ENCODE results near the gene THAP5. TPM values are rescaled to one million over a fixed set of nuclear protein-coding genes. Genes with fewer than 3 reads are reported as not detected.

THAP5 gene
- total RNA-seq, 1 experiment from 2014 or later, result 52.1 TPM

- no peak for DNase-seq
- H3K36me3 ChIP-seq, result no peaks in the 10 kb centered on the region
- H3K4me3 ChIP-seq, result no peak overlapping the region
- H3K4me1 ChIP-seq, result no peaks in the 10 kb centered on the region
- H3K27me3 ChIP-seq, result no peaks in the 10 kb centered on the region
- no peak overlapping the region for H3K27ac ChIP-seq
- H3K9me3 ChIP-seq (replicated peaks), result no peaks in the 10 kb centered on the region
These were observed 35.8 kb downstream of the THAP5 start for GRCh38 chr7:108533712-108534111.

DNA sequence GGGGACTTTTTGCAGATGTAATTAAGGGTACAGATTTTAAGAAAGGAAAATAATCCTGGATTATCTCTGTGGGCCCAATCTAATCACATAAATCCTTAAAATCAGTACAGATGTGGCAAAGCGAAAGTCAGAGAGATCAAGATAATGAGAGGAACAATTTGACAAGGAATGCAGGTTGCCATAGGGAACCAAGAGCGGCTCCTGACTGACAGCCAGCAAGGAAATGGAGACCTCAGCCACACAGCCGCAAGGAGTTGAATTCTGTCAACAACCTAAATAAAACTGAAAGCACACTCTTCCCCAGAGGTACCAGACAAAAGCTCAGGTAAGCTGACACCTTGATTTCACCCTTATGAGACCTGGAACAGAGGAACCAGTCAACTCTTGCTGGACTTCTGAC, 40.2 kb downstream of the THAP5 start:
- no peaks in the 10 kb centered on the region for H3K36me3 ChIP-seq
- H3K27ac ChIP-seq, result no peak overlapping the region
- DNase-seq, result no peak
- H3K27me3 ChIP-seq, result no peaks in the 10 kb centered on the region
- H3K9me3 ChIP-seq (replicated peaks), result no peaks in the 10 kb centered on the region
- H3K4me3 ChIP-seq, result no peak overlapping the region
- H3K4me1 ChIP-seq, result peaks cover 3% of the 10 kb centered on the region; the same call in 1 of the 2 replicates

DNA sequence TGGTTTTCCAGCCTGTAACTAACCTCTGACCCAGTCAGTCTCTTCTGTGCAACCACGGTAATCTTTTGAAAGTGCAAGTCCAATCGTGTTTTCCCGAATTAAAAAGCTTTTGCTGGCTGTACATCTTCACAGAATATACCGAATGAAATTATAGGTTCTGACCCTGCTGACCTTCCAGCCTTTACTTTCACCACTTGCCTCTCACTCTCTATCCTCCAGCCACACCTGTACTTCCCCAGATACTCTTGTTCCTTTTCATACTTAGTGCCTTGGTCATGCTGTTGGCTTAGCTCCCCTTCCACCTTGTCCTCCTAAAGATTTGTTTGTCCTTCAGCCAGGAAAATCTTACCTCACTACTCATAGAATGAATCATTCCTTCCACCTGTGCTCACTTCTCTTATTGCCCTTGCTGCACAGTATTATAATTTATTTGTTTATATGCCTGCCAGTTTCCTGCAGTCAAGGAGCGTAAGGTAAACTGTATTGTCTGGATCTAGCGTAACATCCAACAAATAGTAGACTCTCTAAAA, 41.3 kb downstream of the THAP5 start:
- no peak overlapping the region for H3K27ac ChIP-seq
- H3K27me3 ChIP-seq, result no peaks in the 10 kb centered on the region
- H3K4me3 ChIP-seq, result no peak overlapping the region
- peaks cover 3% of the 10 kb centered on the region; the same call in 1 of the 2 replicates for H3K4me1 ChIP-seq
- no peak for DNase-seq
- no peaks in the 10 kb centered on the region for H3K9me3 ChIP-seq (replicated peaks)
- no peaks in the 10 kb centered on the region for H3K36me3 ChIP-seq

- DNase-seq, result no peak
- Histone ChIP-seq H3K4me1 (peaks cover 3% of the 10 kb centered on the region; the same call in 1 of the 2 replicates), H3K4me3 (peak overlapping the region; percentile 77), H3K36me3 (no peaks in the 10 kb centered on the region), H3K27me3 (no peaks in the 10 kb centered on the region), H3K27ac (peak overlapping the region; percentile 70), H3K9me3 (replicated peaks) (no peaks in the 10 kb centered on the region)
These were observed 42.8 kb downstream of the THAP5 start for GRCh38 chr7:108526768-108527017.

DNA sequence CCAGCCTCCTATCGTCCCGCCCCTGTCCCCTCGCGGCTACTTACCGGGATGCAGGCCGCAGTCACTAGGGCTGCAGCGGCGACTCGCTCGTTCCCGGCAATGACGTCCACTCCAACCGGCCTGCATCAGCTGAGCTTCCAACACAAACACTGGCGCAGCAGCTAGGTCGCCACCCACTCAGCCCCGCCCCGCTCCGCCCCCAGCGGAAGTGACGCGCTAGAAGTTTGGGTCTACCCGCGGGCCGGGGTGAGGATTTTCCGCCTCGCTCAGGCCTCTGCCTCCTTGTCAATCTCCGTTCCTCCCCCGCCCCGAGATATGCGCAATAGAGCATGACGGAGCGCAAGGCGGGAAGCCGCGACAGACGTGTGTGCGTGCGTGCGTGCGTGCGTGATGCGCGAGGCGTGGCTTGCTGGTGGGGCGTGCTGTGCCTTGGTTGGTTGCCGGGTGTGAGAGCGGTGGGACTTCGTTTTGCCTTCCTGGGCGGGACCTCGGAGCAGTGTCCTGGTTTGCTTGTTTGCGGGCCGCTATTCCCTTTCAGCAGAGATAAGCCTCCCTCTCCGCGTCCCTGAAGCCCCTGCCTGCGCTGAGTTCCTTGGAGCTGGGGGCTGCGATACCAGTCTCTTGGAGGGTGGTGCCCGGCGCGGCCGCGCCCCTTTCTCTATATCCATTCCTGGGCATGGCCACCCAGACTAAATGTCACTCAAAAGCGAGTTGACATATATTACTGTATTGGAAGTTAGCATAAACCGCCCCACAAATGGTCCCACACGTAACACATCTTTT, 43.3 kb downstream of the THAP5 start, which contains the start of gene PNPLA8:
TSS of gene PNPLA8 (minus strand) at position 151 of the 783 bp plus-strand sequence. CDS start 10,644 bp downstream, outside the sequence.
- Histone ChIP-seq H3K36me3 (no peaks in the 10 kb centered on the region), H3K27me3 (no peaks in the 10 kb centered on the region), H3K27ac (peak within 1 kb of the TSS; percentile 70), H3K9me3 (replicated peaks) (no peaks in the 10 kb centered on the region), H3K4me1 (peaks cover 3% of the 10 kb centered on the region; the same call in 1 of the 2 replicates), H3K4me3 (peak within 1 kb of the TSS; percentile 77)
- peak; percentile 99 to 100 for DNase-seq

GRCh38 chr7:108525327-108525984, 44.0 kb downstream of the THAP5 start:
- peak overlapping the region; percentile 70 for H3K27ac ChIP-seq
- no peaks in the 10 kb centered on the region for H3K36me3 ChIP-seq
- peak overlapping the region; percentile 77 for H3K4me3 ChIP-seq
- H3K27me3 ChIP-seq, result no peaks in the 10 kb centered on the region
- no peaks in the 10 kb centered on the region for H3K9me3 ChIP-seq (replicated peaks)
- peak; percentile 91 to 92 for DNase-seq
- H3K4me1 ChIP-seq, result peaks cover 3% of the 10 kb centered on the region; the same call in 1 of the 2 replicates

GRCh38 chr7:108522780-108523179, 46.7 kb downstream of the THAP5 start:
- Histone ChIP-seq H3K9me3 (replicated peaks) (no peaks in the 10 kb centered on the region), H3K36me3 (peaks cover 4% of the 10 kb centered on the region; the same call in 1 of the 2 replicates)
- no peak for DNase-seq

DNA sequence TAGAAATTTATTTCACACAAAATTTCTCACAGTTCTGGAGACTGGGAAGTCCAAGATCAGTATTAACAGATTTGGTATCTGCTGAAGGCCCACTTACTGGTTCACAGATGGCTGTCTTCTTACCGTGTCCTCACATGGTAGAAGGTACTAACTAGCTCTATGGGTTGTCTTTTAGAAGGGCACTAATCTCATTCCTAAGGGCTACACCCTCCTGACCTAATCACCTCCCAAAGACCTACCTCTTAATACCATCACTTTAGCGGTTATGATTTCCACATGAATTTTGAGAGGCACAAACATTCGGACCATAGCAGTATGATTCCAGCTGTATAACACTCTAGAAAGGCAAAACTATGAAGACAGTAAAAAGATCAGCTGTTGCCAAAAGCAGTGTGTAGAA, 51.6 kb downstream of the THAP5 start:
- H3K36me3 ChIP-seq, result peaks cover 17% of the 10 kb centered on the region
- H3K4me1 ChIP-seq, result no peaks in the 10 kb centered on the region
- H3K4me3 ChIP-seq, result no peak overlapping the region
- DNase-seq, result no peak
- no peaks in the 10 kb centered on the region for H3K9me3 ChIP-seq (replicated peaks)
- H3K27ac ChIP-seq, result no peak overlapping the region
- no peaks in the 10 kb centered on the region for H3K27me3 ChIP-seq

More at GRCh38 chr7:108522780-108523179, 46.7 kb downstream of the THAP5 start:
- Histone ChIP-seq H3K27me3 (no peaks in the 10 kb centered on the region), H3K4me3 (no peak overlapping the region), H3K27ac (no peak overlapping the region), H3K4me1 (peaks cover 3% of the 10 kb centered on the region; the same call in 1 of the 2 replicates)

DNA sequence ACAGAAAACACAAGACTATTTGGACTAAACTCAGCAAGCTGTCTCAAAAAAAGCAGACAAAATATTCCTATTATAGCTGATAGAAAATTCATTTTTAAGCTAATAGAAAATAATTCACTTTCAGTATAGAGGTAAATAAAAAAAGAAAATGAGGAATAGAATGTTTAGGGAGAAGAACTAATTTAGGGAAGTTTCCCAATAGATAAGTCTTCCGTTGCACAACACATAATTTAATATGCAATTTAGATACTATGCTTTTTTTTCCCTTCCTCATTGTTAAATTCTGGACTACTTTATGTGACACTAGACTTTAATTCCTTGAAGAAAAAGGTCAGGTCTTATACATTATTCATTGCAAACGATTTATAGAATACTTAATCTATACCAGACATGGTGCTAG, 53.9 kb downstream of the THAP5 start:
- Histone ChIP-seq H3K27me3 (no peaks in the 10 kb centered on the region), H3K9me3 (replicated peaks) (peaks cover 3% of the 10 kb centered on the region; the same call in 1 of the 2 replicates), H3K4me1 (no peaks in the 10 kb centered on the region), H3K27ac (no peak overlapping the region), H3K4me3 (no peak overlapping the region), H3K36me3 (peaks cover 33% of the 10 kb centered on the region)
- DNase-seq, result no peak

- Histone ChIP-seq H3K27me3 (no peaks in the 10 kb centered on the region), H3K4me1 (no peaks in the 10 kb centered on the region), H3K36me3 (peaks cover 37% of the 10 kb centered on the region), H3K27ac (no peak overlapping the region), H3K9me3 (replicated peaks) (peaks cover 3% of the 10 kb centered on the region; the same call in 1 of the 2 replicates), H3K4me3 (no peak overlapping the region)
- no peak for DNase-seq
These were observed 54.5 kb downstream of the THAP5 start for GRCh38 chr7:108515013-108515412.

Other genes with a start within 250 kb of the THAP5 start
- 28.5 and 30.8 TPM in 2 replicates for gene NRCAM, start 113.3 kb downstream of the THAP5 start, total RNA-seq (2014; rRNA removed; shearing (Covaris generic))
- 23.7 and 27.9 TPM in 2 replicates for gene PNPLA8, start 43.6 kb downstream of the THAP5 start, total RNA-seq (2014; rRNA removed; shearing (Covaris generic))
- 18.4 and 18.5 TPM in 2 replicates for gene DNAJB9, start 168 bp upstream of the THAP5 start, total RNA-seq (2014; rRNA removed; shearing (Covaris generic))